Panc1 (cell line): ENCODE data around the gene ZC3H12C.

Experiments used
- CTCF ChIP-seq: fragments of 450-650 bp; IDR thresholded peaks from 2 replicates; pipeline ENCODE4 v1.5.1; 2017; ENCODE audit warnings: mild to moderate bottlenecking
- POLR2AphosphoS5 ChIP-seq: IDR thresholded peaks from 2 replicates; pipeline ENCODE4 v1.6.1; 2012; ENCODE audit warnings: mild to moderate bottlenecking, low read depth, low read length, moderate library complexity
- REST ChIP-seq, 2 experiments: IDR thresholded peaks; 2 replicates each; pipeline ENCODE4 v1.6.1; 2011 to 2012; ENCODE audit warnings: low read depth in 2 of 2, control low read depth in 1 of 2, low read length in 1 of 2, mild to moderate bottlenecking in 1 of 2, moderate library complexity in 1 of 2; ENCODE audit not compliant: insufficient read depth in 1 of 2
- SIN3A ChIP-seq: IDR thresholded peaks from 2 replicates; pipeline ENCODE4 v1.6.1; 2012; ENCODE audit warnings: low read depth, mild to moderate bottlenecking, low read length, moderate library complexity, borderline replicate concordance; ENCODE audit not compliant: insufficient read depth

- TF ChIP-seq CTCF: no peak
- no peak for TF ChIP-seq POLR2AphosphoS5
- no peak for TF ChIP-seq REST (IDR thresholded peaks at IDR 0.05; ENCODE audit: insufficient read depth in 1 of 2, low read depth in 2 of 2, low read length in 1 of 2)
- TF ChIP-seq SIN3A: no peak
Observed at GRCh38 chr11:110217223-110217877, 124.2 kb downstream of the ZC3H12C start.
